ENCODE results near the gene TACSTD2. TPM values are rescaled to one million over a fixed set of nuclear protein-coding genes. Genes with fewer than 3 reads are reported as not detected.

TACSTD2 gene
- total and polyA plus RNA-seq, 2 of the 4 experiments (the other 2 are of a cell fraction): not detected

- dilution Hi-C loops (cut with HindIII; ENCODE audit: low sequenced_read_pairs, unreplicated experiment) (no loop called here), in situ Hi-C loops (cut with MboI; ENCODE audit: low sequenced_read_pairs) (no loop called here), intact Hi-C loops (cut with micrococcal nuclease) (no loop called here)
- Histone ChIP-seq H3K9ac (ENCODE audit: low read depth, low read length) (no peak overlapping the region), H2AK5ac (ENCODE audit: low read depth, low read length) (no peak overlapping the region), H4K91ac (ENCODE audit: insufficient read depth, low read depth, low read length) (no peak overlapping the region), H2BK120ac (ENCODE audit: low read depth, low read length) (no peak overlapping the region), H3K4me1 (ENCODE audit: control insufficient read depth, insufficient read depth, low read length) (no peaks in the 10 kb centered on the region), H3K9me3 (ENCODE audit: control insufficient read depth, insufficient read depth, low read length) (no peaks in the 10 kb centered on the region), H3K27ac (ENCODE audit: insufficient read depth, low read length) (no peak overlapping the region), H4K20me1 (ENCODE audit: insufficient read depth, low read length) (no peaks in the 10 kb centered on the region), H3K79me1 (ENCODE audit: low read depth in 1 of 2, low read length in 2 of 2) (no peaks in the 10 kb centered on the region), H4K5ac (ENCODE audit: low read depth, low read length) (no peak overlapping the region), H2BK20ac (ENCODE audit: low read depth, low read length) (no peak overlapping the region), H3K14ac (replicated peaks; ENCODE audit: low read depth, low read length) (no peak overlapping the region), H3K56ac (ENCODE audit: extremely low read depth, insufficient read depth, low read length) (no peak overlapping the region), H2BK5ac (ENCODE audit: low read depth, low read length, poor library complexity, severe bottlenecking) (no peak overlapping the region), H2AFZ (replicated peaks; ENCODE audit: low read length, poor library complexity) (no peak overlapping the region), H3K4ac (ENCODE audit: low read depth, low read length) (no peak overlapping the region), H3K18ac (ENCODE audit: low read depth, low read length) (no peak overlapping the region), H3K9me1 (ENCODE audit: insufficient read depth, low read length) (no peaks in the 10 kb centered on the region), H3K27me3 (ENCODE audit: control insufficient read depth, insufficient read depth, low read length) (peaks cover 14% of the 10 kb centered on the region), H2BK15ac (ENCODE audit: low read depth, low read length) (no peak overlapping the region), H2AK9ac (replicated peaks; ENCODE audit: low read depth, low read length, poor library complexity) (no peak overlapping the region), H3K23ac (ENCODE audit: low read depth, low read length) (no peak overlapping the region), H3K4me2 (ENCODE audit: low read depth, low read length) (no peak overlapping the region), H3K4me3 (ENCODE audit: insufficient read depth, low read depth, low read length) (no peak overlapping the region), H3K36me3 (ENCODE audit: control insufficient read depth, insufficient read depth, low read length) (no peaks in the 10 kb centered on the region), H4K8ac (ENCODE audit: low read depth in 2 of 2, low read length in 2 of 2) (no peak overlapping the region)
- POLR2A ChIA-PET (ENCODE audit: unreplicated experiment): no interaction called here
- no TSS peak for BruUV-seq (replicated peaks)
- CTCF ChIA-PET: no interaction called here
- no CpG with 5 or more reads among the region's 1 CpG for WGBS, 2 experiments (ENCODE audit: extremely low coverage in 2 of 2, insufficient read length in 1 of 2)
- no peak for TF ChIP-seq POLR2A (IDR thresholded peaks at IDR 0.05; ENCODE audit: low read depth, low read length)
- no peak for TF ChIP-seq SMC3 (IDR thresholded peaks at IDR 0.05; ENCODE audit: low read depth, low read length)
- TF ChIP-seq RCOR1 (IDR thresholded peaks at IDR 0.05; ENCODE audit: insufficient replicate concordance, low read length): no peak
- ATAC-seq (ENCODE audit: low read depth) (no peak), DNase-seq (no peak)
Measured at GRCh38 chr1:58555393-58555792, 21.7 kb downstream of the TACSTD2 start.

All from IMR-90 (cell line).